Neural progenitor cell (in vitro differentiated cells): ENCODE measurements around the gene DLG2. TPM values are rescaled to one million over a fixed set of nuclear protein-coding genes. Genes with fewer than 3 reads are reported as not detected.

ENCODE experiments used
- DNase-seq: peaks from one replicate; pipeline ENCODE4 v3.0.0-alpha.2; 2016; ENCODE audit warnings: low spot score
- H2AFZ ChIP-seq: fragments of 200-600 bp; sonication (generic); replicated peaks from 2 replicates; pipeline ENCODE4 v1.6.1; 2016; ENCODE audit warnings: antibody characterized with exemption
- H3F3A ChIP-seq: fragments of 200-600 bp; sonication (generic); 2 replicates; pipeline ENCODE4 v1.6.1; 2016; ENCODE audit warnings: antibody characterized with exemption, low read depth
- H3K27ac ChIP-seq: fragments of 200-600 bp; sonication (generic); 2 replicates; pipeline ENCODE4 v1.5.1; 2016; ENCODE audit warnings: mild to moderate bottlenecking
- H3K27me3 ChIP-seq: fragments of 200-600 bp; sonication (generic); 2 replicates; pipeline ENCODE4 v1.6.1; 2016; ENCODE audit warnings: mild to moderate bottlenecking, moderate library complexity
- H3K36me3 ChIP-seq: fragments of 200-600 bp; sonication (generic); 2 replicates; pipeline ENCODE4 v1.5.1; 2016
- H3K4me1 ChIP-seq: fragments of 200-600 bp; sonication (generic); 2 replicates; pipeline ENCODE4 v1.6.1; 2016; ENCODE audit warnings: mixed run types
- H3K4me2 ChIP-seq: fragments of 200-600 bp; sonication (generic); 2 replicates; pipeline ENCODE4 v1.6.1; 2016
- H3K4me3 ChIP-seq: fragments of 200-600 bp; sonication (generic); 2 replicates; pipeline ENCODE4 v1.5.1; 2016
- H3K79me2 ChIP-seq: fragments of 200-600 bp; sonication (generic); 2 replicates; pipeline ENCODE4 v1.6.1; 2016; ENCODE audit warnings: low read depth
- H3K9ac ChIP-seq: fragments of 200-600 bp; sonication (generic); 2 replicates; pipeline ENCODE4 v1.6.1; 2016
- H3K9me3 ChIP-seq: fragments of 200-600 bp; sonication (generic); 2 replicates; pipeline ENCODE4 v1.5.1; 2016; ENCODE audit warnings: low read depth
- H4K20me1 ChIP-seq: fragments of 200-600 bp; sonication (generic); 2 replicates; pipeline ENCODE4 v1.6.1; 2016; ENCODE audit warnings: low read depth
- H3K27ac Mint-ChIP-seq: 3 replicates; pipeline ENCODE4 v1.8.0; 2021; ENCODE audit warnings: mixed read lengths
- H3K27me3 Mint-ChIP-seq: 2 replicates; pipeline ENCODE4 v1.8.0; 2022; ENCODE audit warnings: low read depth, mild to moderate bottlenecking, inconsistent platforms, moderate library complexity, mixed read lengths; ENCODE audit not compliant: insufficient read depth
- H3K36me3 Mint-ChIP-seq: 3 replicates; pipeline ENCODE4 v1.8.0; 2021; ENCODE audit warnings: mixed read lengths
- H3K4me1 Mint-ChIP-seq: 3 replicates; pipeline ENCODE4 v1.8.0; 2021; ENCODE audit warnings: mixed read lengths
- H3K4me3 Mint-ChIP-seq: 3 replicates; pipeline ENCODE4 v1.8.0; 2021; ENCODE audit warnings: mild to moderate bottlenecking, moderate library complexity, mixed read lengths
- H3K9me3 Mint-ChIP-seq: 3 replicates; pipeline ENCODE4 v1.8.0; 2020; ENCODE audit warnings: mixed read lengths
- CTCF ChIP-seq: fragments of 200-600 bp; sonication (generic); IDR thresholded peaks from 2 replicates; pipeline ENCODE4 v1.5.1; 2017; ENCODE audit warnings: antibody characterized with exemption, mild to moderate bottlenecking
- EZH2 ChIP-seq: fragments of 200-600 bp; sonication (generic); IDR thresholded peaks from 2 replicates; pipeline ENCODE4 v1.6.1; 2017; ENCODE audit warnings: antibody characterized with exemption, mild to moderate bottlenecking, moderate library complexity
- EZH2phosphoT487 ChIP-seq: fragments of 200-600 bp; sonication (generic); IDR thresholded peaks from 2 replicates; pipeline ENCODE4 v1.6.1; 2017; ENCODE audit warnings: antibody characterized with exemption
- total RNA-seq: library from RNA; depleted of rRNA; stranded (reverse); fragments of >200 nt; gene quantifications from 2 replicates; pipeline ENCODE4 v1.2.3, GENCODE V29; 2015; ENCODE audit warnings: low replicate concordance

Gene DLG2
- total RNA-seq, 1 donor from 2014 or later: 7.5 TPM

GRCh38 chr11:83759148-83759547 is 1868.0 kb downstream of the DLG2 start:
- TF ChIP-seq EZH2 (no peak), EZH2phosphoT487 (no peak), CTCF (no peak)
- Mint-ChIP-seq H3K4me1 (peaks cover 6% of the 10 kb centered on the region), H3K36me3 (no peaks in the 10 kb centered on the region), H3K4me3 (no peak overlapping the region), H3K27me3 (peaks cover 3% of the 10 kb centered on the region), H3K9me3 (no peaks in the 10 kb centered on the region), H3K27ac (no peak overlapping the region)
- Histone ChIP-seq H3K27me3 (no peaks in the 10 kb centered on the region), H3K27ac (no peak overlapping the region), H4K20me1 (no peaks in the 10 kb centered on the region), H3K36me3 (no peaks in the 10 kb centered on the region), H3K79me2 (no peaks in the 10 kb centered on the region), H3K4me1 (peaks cover 8% of the 10 kb centered on the region), H3K4me3 (no peak overlapping the region), H3F3A (no peaks in the 10 kb centered on the region), H3K9me3 (no peaks in the 10 kb centered on the region), H3K4me2 (peak overlapping the region; percentile 19), H2AFZ (peak overlapping the region; percentile 55), H3K9ac (no peak overlapping the region)
- no peak for DNase-seq

- H3K27ac ChIP-seq: no peak overlapping the region
- H4K20me1 ChIP-seq: no peaks in the 10 kb centered on the region
- Mint-ChIP-seq H3K4me3 (no peak overlapping the region), H3K36me3 (no peaks in the 10 kb centered on the region), H3K27ac (no peak overlapping the region), H3K27me3 (no peaks in the 10 kb centered on the region), H3K9me3 (no peaks in the 10 kb centered on the region), H3K4me1 (no peaks in the 10 kb centered on the region)
- H3K79me2 ChIP-seq: no peaks in the 10 kb centered on the region
- no peak overlapping the region for H3K4me3 ChIP-seq
- TF ChIP-seq EZH2: no peak
- TF ChIP-seq EZH2phosphoT487: no peak
- no peak for TF ChIP-seq CTCF
- no peaks in the 10 kb centered on the region for H3K9me3 ChIP-seq
- no peaks in the 10 kb centered on the region for H3F3A ChIP-seq
- H3K9ac ChIP-seq: no peak overlapping the region
- H2AFZ ChIP-seq: no peak overlapping the region
- H3K36me3 ChIP-seq: no peaks in the 10 kb centered on the region
- no peak overlapping the region for H3K4me2 ChIP-seq
- no peak for DNase-seq
- no peaks in the 10 kb centered on the region for H3K4me1 ChIP-seq
- H3K27me3 ChIP-seq: no peaks in the 10 kb centered on the region
Measured at GRCh38 chr11:83751041-83751440, 1876.1 kb downstream of the DLG2 start.

- peaks cover 2% of the 10 kb centered on the region for H3K27me3 Mint-ChIP-seq
- Histone ChIP-seq H3K4me2 (no peak overlapping the region), H3K27me3 (no peaks in the 10 kb centered on the region), H2AFZ (no peak overlapping the region), H3K4me1 (no peaks in the 10 kb centered on the region), H3K27ac (no peak overlapping the region), H3K9ac (no peak overlapping the region), H3F3A (no peaks in the 10 kb centered on the region), H4K20me1 (no peaks in the 10 kb centered on the region), H3K36me3 (no peaks in the 10 kb centered on the region), H3K79me2 (no peaks in the 10 kb centered on the region), H3K4me3 (no peak overlapping the region), H3K9me3 (no peaks in the 10 kb centered on the region)
- TF ChIP-seq EZH2 (no peak), CTCF (no peak)
- no peak for DNase-seq
- H3K4me3 Mint-ChIP-seq: no peak overlapping the region
- H3K9me3 Mint-ChIP-seq: peaks cover 5% of the 10 kb centered on the region
- H3K27ac Mint-ChIP-seq: no peak overlapping the region
- H3K36me3 Mint-ChIP-seq: no peaks in the 10 kb centered on the region
- H3K4me1 Mint-ChIP-seq: no peaks in the 10 kb centered on the region
Measured at GRCh38 chr11:83746921-83747585, 1880.1 kb downstream of the DLG2 start.
